ENCODE data around the gene BEST3.

BEST3 gene

DNA sequence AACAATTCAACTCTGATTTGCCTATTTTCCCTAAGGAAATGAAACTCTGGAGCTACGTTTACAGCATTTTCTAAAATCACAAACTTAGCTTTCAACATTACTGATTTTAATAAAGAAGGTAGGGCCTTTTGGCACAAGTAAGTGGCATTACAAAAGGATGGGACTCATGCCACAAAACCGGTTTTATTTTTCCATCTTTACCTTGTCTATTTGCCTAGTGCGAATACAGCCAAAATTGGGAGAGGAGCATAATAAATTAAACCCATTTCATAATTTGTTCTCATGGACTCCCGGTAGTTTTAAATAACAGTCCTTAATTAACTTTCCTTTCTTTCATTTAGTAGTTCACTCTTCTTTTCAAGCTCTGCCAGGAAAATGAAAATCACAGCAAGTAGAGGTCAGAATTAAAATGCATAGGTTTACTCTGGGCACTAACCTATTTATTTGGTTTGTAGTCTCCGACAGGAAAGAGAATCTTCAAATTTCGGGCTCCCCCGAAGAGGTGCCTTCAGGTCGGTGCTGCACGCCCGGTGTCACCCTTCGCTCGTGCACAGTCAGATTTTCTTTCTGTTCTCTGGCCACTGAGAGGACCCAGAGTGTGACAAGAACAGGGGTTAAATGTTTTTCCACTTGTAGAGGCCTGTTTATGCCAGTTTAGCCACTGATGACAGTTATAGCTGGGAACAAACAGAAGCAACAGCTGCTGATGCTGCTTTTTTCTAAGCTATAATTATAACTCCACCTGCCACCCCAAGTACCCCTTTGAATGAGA lies at the start of gene BEST3:
Gene BEST3, minus strand, starts transcription at position 535 of the 772 bp plus-strand sequence. CDS start 1,505 bp downstream, outside the sequence.
- no peak for DNase-seq

DNA sequence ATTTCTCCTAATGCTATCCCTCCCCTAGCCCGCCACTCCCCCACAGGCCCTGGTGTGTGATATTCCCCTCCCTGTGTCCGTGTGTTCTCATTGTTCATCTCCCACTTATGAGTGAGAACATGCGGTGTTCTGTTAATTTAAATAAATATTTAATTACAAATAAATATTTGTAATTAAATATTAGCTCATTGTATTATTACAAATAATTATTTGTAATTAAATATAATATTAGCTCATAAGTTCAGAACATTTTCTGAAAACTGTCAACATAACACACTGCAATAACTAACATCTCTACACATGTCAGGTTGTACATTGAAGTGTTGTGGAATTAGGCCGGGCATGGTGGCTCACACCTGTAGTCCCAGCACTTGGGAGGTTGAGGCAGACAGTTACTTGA lies 45.0 kb upstream of the BEST3 start:
- DNase-seq, result no peak

DNA sequence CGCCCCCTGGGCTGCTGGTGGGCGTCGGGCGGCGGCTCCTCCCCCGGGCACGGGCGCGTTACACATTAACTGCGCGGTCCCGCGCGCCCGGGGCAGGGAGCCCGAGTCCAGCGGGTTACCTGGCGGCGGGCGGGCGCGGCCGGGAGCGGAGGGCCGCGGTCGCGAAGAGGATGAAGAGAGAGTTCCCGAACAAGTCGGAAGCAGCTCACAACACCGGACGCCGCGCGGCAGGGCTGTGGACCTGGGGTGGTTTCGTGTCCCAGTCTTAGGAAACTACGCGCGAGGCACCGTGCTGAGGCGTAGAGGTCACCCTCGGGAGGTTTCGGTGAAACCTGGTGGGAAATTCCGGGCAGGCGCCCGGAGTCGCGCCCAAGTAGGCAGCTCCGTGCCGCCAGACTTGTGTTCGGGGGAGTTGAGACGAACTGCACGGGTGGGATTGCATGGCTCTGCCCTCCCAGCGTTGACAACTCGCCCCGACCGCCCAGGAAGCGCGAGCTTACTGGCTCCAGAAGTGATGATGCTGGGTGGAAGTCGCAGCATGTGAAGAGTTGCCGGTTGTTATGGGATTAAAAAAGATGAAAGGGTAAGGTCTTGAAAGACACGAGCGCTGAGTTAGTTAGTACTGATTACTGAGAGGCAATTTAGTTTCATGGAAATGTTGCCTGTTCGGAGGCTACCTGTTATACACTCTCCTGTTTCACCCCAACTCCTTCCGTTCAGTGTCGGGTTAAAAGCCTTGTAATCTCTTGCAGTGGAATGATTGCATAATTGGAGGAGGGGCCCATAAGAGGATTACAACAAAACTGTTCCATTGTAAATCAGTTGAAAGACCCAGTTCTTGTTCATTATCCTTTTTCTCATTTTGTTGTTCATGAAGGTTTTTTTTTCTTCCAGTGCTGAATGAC lies 40.4 kb upstream of the BEST3 start:
- no peak for DNase-seq

DNA sequence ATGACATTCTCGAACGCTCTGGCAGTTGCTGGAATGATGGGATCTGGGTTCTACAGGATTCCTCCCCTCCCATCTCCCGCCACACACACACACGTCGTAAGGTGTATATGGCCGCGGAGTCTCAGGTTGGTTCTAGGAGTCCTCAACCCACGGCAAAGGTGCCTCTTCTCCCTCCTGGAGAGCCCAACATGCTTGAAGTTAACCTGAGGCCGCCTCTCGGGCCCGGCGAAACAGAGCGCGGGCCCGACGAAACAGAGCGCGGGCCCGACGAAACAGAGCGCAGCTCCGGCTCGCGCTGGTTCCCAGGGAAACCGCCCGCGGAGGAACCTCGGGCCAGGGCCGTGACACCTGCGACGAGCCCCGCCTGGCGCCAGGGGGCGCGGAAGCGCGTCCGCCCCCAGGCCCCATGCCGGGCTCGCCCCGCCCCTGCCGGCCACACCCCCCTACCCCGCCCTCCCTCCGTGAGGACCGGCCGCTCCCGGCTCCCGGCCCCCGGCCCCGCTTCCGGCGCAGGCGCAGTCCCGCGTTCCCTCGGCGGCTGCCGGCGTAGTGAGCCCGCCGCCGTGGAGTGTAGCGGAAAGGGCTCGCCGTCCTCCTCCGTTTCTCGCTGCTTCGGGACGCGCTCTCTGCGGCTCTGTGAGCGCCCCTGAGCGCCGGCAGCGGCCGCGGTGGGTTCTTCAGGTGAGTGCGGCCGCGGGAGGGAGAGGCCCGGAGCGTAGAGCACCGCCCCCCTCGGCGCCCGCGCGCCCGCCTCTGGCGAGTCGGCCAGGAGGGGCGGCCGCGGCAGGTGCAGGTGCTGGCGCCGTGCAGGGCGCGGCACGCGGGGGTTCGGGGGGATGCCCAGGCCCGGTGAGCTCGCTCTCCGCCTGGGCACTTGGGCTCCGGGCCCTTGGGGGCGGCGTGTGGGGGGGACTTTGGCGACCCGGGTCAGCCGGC lies 39.5 kb upstream of the BEST3 start, which contains the start of gene RAB3IP:
Gene RAB3IP, plus strand, starts transcription at position 510 of the 936 bp plus-strand sequence. CDS start 16,549 bp downstream, outside the sequence.
- peak; percentile 64 for DNase-seq

DNA sequence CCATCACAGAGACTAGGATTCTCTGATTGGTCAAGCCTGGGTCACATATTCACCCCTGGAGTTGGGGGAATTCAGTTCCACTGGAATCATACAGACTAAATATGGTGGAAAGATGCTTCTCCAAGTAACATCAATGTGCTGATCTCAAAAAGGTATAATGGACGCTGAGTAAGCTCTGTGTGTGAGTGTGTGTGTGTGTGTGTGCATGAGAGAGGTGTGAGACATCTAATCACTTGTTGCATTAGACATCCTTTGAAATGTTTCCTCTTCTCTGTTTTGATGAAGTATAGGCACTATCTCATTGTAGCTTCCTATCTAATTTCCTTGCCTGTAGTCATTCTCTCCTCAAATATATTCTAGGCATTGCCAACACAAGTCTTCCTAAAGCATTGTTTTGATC lies 34.5 kb upstream of the BEST3 start:
- DNase-seq, result no peak

DNA sequence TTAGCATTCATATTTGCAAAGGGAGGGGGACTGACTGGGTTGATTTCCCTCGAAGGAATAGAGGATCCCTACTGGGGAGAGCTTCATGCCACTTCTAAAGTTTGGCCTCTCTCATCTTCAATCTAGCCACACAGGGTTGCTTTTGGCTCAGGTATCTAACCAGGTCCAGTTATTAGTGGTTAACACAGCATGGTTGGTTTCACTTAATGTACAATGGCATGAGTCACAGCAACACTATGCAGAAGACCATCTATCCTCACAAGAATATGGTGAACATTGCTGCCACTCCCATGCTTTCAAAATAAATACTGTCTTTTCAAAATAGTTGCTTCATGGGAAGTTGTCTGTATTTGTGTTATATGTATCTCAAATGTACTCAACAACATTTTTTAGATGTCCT lies 33.0 kb upstream of the BEST3 start:
- DNase-seq, result no peak

DNA sequence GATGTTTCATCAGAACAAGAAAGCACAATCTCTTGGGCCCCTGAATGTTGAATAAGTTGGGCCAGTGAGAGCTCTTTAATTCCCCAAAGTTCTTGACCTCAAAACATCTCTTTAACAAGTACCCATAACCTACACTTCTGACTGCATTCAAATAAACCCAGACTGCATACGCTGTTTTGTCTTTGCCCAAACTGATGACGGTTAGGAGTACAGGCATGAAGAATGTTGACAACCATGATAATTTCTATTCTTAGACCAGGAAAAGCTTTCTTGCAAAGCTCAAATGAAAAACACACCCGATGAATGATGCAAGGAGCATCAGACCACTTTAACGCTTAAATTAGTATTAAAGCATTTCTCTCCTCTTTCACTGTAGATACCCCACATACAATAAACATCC lies 27.8 kb upstream of the BEST3 start:
- no peak for DNase-seq

DNA sequence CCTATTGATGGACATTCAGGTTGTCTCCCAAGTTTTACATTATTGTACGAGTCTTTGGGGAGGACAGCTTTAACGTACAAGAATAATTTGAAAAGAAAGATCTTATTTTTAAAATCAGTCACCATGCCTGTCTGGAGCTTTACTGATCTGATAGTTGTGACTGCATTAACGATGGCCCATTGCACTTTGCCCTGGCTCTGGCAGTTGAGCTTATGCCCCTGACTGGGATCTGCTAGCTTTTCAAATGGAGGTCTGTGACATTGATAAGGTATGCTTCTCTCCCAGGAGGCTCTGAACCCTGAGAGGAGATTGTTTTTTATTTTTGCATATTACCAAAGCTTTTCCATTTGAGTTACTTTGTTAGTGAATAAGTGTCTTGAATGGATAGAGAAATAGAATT lies 21.6 kb upstream of the BEST3 start:
- no peak for DNase-seq

DNA sequence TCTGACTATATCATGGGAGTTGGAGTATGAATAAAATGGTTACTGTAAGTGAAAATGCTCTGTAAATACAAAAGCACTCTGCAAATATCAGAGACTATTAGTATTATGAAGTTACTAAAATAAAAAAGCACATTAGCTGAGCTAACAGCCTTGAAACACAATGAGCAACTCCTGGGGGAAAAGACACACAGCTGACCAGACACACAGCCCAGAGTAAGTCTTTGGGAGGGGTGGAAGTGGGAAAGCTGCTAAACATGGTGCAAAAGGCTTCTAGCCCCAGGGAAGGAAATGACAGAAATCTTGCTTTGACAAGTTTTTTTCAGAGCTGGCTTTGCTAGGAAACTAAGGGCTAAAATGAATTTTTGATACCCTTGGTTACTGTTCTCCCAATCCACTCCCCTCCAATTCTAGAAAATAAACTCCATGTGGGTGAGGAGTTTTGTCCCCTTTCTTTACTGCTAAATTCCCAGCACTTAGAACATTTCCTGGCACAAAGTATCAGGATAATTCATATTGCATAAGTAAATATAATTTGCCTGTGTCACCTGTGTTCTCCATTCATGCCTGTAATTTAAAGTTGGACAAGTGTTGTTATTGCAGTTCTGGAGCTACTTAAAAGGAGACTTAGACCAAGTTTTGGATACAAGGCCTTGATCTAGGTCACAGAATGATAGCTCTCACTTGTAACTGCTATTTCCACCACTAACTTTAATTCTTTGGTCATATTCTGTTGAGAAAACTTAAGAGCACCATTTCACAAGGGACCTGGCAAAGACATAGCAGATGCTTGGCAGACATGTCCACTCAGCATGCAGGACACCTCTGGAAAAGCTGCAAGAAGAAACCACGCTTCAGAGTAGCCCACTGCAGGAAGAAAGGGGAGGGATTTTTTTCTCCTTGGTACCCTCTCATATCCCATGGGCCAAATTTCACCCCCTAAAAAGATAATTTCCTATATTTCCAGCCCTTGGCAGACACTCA lies 20.5 kb upstream of the BEST3 start:
- no peak for DNase-seq

DNA sequence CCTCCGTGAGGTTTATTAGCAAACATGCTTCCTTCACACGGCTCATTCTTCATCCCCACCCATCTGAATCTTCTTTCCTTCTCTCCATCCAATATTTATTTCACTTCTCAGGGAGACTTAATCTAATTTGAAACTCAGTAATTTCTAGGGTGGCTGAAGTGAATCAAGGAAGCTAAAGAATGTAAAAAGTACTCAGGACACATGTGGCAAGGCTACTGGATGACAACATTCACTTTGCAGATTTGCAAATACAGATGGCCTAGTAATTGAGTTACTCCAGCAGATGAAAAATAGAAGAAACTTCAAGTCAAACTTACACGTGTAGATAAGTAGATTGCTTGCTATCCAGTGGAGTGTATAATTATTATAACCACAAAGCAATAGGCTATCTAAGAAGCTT lies 15.4 kb upstream of the BEST3 start:
- no peak for DNase-seq

DNA sequence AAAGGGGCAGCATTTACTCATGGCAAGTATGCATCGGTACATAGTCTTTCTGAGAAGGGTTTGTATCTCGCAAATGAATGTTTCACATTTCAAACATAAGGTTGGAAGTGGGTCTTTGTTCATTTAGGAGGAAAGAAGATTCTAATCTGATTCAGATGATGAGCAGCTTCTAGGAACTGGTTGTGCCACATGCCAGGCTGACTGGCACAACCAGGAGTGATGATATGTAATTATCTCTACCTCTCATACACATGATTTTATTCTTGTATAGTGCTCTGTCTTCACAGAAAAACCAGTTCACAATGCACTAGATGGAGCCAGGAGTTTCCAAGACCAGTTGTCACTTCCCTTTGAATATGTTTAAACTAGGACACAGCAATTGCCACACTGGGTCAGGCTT lies 13.7 kb upstream of the BEST3 start:
- DNase-seq, result no peak

DNA sequence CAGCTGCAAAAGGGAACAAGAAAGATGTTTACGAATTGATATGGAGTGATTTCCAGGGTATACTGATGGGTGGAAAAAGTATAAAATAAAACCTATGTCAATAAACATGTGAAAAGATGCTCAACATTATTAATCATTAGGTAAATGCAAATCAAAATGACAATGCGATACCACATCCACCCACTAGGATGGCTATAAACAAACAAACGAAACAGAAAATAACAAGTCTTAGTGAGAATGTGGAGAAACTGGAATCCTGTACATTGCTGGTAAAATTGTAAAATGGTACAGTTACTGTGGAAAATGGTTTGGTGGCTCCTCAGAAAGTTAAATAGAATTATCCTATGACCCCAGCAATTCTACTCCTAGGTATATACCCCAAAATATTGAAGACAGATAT lies 9.5 kb upstream of the BEST3 start:
- no peak for DNase-seq

DNA sequence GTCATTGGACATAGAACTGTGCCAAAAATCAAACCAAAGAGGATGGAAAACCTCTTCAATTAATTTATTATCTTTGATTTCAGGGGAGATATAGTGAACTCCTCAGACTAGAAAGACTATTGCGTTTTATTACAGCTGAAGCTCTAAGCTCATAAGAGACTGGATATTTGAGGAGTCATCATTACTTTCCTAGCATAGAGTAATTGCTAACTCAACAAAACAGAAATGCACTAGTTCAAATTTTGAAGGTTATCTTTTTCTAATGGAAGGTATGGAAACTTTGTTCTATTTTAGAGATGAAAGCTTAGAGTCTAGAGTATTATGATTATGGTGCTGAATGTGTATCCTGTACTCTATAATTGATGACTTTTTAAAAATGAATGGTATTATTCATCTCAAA lies 5.3 kb upstream of the BEST3 start:
- DNase-seq, result no peak

DNA sequence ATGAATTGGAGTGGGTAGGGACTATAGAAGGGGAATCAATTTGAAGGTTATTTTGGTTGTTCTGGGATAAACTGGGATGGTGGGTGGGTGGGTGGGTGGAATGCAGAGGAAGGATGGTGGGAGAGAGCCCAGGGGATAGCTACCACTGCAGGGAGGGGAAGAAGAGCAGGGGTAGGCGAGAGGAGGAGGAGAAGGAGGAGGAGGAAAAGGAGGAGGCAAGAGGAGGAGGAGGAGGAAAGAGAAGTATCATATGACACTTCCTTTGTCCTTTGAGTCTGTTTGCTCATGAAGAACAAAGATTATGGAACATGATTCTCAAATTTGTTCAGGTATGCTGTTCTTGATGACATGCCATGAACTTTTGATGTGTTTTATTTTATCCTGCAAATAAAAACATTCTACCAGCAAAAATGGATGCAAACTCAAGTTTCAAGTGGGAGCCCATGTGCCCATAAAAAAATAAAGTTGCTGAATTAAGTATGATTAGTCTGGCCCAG lies 4.1 kb upstream of the BEST3 start:
- DNase-seq, result no peak

DNA sequence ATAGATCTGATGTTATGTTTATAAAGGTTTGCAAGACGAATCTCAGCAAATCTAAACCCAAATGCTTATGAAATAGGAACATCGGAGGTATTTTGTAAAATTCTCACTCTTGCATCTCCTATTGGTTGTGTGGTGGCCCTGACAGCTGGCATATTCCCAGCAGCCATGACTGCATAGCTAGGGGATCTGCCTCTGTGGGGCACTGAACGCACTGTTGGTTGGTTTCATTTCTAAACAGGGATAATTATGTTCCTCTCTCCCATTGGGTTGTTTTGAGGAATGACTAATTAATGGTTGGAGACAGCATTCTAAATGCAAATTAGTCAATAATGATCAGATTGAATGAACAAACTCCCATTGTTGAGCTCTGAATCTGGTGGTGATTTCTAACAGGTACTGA lies 2.7 kb upstream of the BEST3 start:
- DNase-seq, result no peak

DNA sequence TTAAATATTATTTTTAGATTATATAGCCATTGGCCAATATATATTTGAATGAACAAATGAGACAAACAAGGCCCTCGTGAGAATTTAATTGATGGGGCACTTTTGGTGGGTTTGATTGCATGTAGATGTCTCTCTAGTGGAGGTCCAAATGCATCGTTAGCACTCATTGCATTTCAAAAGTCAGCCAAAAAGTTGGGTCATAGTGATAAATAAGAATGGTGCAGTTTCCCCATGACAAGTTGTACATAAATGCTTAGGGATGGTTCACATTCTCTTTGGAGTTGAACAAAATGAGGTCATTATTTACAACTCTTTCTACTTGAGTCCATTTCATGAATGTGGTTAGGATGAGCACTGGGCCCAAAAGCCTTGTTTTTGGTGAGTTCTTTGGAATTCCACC lies 1.0 kb downstream of the BEST3 start:
- no peak for DNase-seq

DNA sequence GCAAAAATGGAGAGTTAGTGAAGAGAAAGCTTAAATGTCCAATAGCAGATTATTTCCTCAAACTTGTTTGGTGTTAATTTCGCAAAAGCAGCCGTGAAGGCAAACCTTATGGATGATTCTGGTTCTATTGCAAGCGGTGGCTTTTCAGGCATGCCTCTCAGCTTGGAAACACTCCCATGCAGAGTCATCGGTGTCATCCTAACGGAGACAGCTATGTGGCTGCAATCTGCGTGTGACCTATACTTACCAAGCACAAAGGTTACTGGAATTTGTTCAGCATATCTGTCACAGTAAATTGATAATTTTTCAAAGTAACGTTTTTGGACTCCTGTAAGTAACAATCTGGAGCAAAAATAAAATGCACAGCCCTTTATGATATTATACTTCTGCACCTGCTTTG lies 5.0 kb downstream of the BEST3 start:
- DNase-seq, result no peak

DNA sequence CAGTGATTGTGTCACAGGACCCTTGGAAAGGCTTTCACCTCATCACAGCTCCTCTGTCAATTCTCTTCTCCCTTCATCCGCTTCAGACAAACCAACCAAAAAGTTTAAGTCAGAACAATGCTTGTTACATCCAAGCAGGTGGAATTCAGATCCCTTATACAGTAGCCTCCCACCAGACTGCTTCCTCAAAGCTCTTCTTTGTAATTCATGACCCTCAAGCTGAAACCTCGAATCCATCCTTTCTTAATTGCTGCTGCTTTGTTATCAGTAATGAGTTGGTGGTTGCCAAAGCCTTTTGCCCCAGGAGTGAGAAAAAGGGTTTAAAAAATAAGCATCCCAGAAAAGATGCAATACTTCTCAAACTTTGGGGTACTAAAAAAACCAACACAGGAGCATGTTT lies 9.5 kb downstream of the BEST3 start:
- DNase-seq, result no peak

DNA sequence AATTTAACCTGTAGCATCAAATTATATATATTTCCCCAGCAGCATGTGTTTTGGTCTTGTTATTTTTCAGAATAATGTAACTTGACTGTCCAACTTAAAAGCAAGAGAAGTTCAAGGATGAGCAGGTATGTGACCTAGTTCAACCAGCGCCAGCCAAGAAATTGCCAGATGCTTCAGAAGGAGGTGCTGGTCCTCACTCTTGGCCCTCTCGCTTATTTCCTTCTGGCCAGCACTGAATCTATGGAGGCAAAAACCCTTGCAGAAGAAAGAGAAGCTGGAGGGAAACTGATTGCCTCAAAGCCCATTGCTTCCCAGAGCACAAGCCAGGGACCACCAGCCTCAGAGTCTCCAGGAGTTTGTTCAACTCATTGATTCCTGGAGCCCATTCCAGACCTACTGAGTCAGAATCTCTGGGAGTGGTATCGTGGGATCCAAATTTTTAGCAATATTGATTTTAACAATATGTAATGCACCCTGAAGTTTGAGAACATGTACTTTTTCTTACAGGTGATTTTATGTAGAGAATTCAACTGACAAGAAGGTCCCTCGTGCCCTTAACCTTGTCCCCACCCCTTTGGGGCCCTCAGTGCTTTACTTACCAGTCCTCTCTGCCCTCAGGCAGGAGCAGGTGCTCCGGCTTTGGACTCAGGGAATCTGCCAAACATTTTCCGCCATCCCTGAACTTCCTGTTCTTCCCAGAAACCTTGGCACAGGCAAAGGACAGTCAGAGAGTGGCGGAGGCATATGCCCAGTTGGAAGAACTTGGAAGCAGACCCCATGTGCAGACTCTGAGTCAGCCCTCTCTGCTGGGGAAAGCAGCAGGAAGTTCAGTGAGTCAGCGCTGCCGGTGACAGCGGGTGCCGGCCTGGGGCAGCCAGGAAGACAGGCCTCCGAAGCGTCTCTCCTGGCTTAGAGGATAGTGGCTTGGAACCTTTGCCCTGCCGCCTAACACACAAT lies 10.4 kb downstream of the BEST3 start:
- DNase-seq, result peak; percentile 82

DNA sequence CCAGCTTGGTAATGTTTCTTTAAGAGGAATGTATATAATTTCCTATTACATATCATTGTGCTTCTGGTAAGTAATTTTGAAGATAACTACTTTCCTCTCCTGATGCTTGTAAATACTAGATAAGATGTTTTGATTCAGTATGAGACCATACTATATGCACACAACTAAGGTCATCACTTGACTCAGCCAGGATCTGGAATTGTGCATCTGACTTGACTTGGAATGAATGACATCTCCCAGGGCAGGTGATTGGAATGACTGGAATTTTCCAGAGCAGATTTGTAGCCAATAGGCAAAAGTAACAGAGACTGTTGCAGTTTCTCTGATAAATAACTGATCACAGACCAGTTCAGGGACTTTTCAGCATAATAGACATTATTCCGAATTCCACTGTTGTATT lies 11.1 kb downstream of the BEST3 start:
- DNase-seq, result no peak
